Large intestine (tissue), 3 donors: ENCODE measurements around the gene ZNRF3. TPM values are rescaled to one million over a fixed set of nuclear protein-coding genes. Genes with fewer than 3 reads are reported as not detected.

ENCODE experiments used
- DNase-seq, 2 donors: peaks; one replicate each; pipeline versions ENCODE4 v3.0.0 to v3.0.0-alpha.2; 2013
- H3K27ac ChIP-seq: one replicate; pipeline ENCODE4 v1.5.1; 2013; ENCODE audit warnings: low read length
- H3K27me3 ChIP-seq: 2 replicates; pipeline ENCODE4 v1.6.1; 2013; ENCODE audit warnings: low read length; ENCODE audit not compliant: control insufficient read depth, insufficient read depth
- H3K36me3 ChIP-seq: 2 replicates; pipeline ENCODE4 v1.6.1; 2013; ENCODE audit warnings: low read length; ENCODE audit not compliant: control insufficient read depth, insufficient read depth
- H3K4me1 ChIP-seq: one replicate; pipeline ENCODE4 v1.6.1; 2013; ENCODE audit warnings: low read length; ENCODE audit not compliant: control insufficient read depth, insufficient read depth
- H3K4me3 ChIP-seq: one replicate; pipeline ENCODE4 v1.5.1; 2013; ENCODE audit warnings: low read length
- H3K9me3 ChIP-seq: one replicate; pipeline ENCODE4 v1.6.1; 2013; ENCODE audit warnings: mild to moderate bottlenecking, low read depth, low read length, moderate library complexity; ENCODE audit not compliant: control insufficient read depth
- WGBS: methylation state at CpG from one replicate; pipeline ENCODE4 v1.1.5; 2013; ENCODE audit warnings: low lambda C conversion rate; ENCODE audit not compliant: insufficient coverage; 5-methylcytosine and 5-hydroxymethylcytosine counted together
- polyA plus RNA-seq: library from polyadenylated mRNA; unstranded; fragments of 120-200 nt; gene quantifications from one replicate; pipeline ENCODE4 v1.2.1, GENCODE V29; 2013

ZNRF3 gene
- polyA plus RNA-seq, 1 donor, result 8.2 TPM

DNA sequence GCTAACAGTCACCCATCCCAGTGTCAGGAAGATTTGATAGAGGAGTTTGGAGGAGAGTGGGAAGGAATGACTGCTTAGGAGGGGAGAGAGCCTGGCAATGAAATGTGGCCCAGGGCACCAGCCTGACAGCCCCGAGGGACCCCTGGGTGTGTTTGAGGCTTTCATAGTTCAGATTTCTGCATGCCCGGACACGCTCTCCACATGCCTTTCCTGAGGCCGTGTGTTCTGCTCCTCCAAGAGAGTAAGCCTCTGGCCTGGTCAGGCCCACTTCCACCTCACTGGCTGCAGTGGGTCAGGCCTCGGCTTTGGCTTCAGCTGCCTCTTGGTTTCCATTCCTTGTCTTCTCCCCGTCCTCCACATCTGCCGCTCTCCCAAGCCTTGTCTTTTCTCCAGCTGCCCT, 99.8 kb downstream of the ZNRF3 start:
- H3K4me1 ChIP-seq, result peaks cover 5% of the 10 kb centered on the region

DNA sequence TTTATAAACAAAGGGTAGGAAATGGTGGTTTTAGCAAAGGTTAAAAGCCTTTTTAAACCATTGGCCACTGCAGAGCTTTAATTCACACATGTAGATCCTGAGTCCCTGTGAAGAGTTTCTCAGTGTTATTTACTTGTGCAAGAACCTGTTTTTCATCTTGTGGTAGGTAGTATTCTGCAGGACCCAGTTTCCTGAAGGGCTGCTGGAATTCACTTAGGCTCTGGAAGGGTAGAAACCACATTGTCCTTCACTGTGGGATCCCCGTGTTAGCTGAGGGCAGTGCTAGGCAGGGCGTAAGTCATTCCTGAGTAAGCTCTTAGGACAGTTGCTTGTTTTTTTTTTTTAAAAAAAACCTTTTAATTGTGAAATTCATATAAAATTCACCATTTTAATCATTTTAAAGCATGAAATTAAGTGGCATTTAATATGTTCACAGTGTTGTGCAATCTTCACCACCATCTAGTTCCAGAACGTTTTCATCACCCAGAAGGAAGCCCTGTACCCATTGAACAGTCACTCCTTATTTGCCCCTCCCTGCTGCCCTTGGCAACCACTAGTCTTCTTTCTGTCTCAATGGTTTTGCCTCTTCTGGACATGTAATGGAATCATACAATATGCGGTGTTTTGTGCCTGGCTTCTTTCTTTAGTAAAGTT, 100.5 kb downstream of the ZNRF3 start:
- Histone ChIP-seq H3K27ac (no peak overlapping the region), H3K27me3 (no peaks in the 10 kb centered on the region), H3K4me3 (no peak overlapping the region), H3K36me3 (peaks cover 13% of the 10 kb centered on the region), H3K4me1 (peaks cover 5% of the 10 kb centered on the region), H3K9me3 (no peaks in the 10 kb centered on the region)
- WGBS, result no CpG with 5 or more reads among the region's 4 CpGs
- DNase-seq, result no peak

More for the DNA sequence above, 99.8 kb downstream of the ZNRF3 start:
- Histone ChIP-seq H3K36me3 (peaks cover 7% of the 10 kb centered on the region), H3K27ac (no peak overlapping the region), H3K27me3 (no peaks in the 10 kb centered on the region), H3K9me3 (no peaks in the 10 kb centered on the region), H3K4me3 (no peak overlapping the region)
- WGBS, result 100% methylated on average over 3 of the region's 7 CpGs
- DNase-seq, result no peak

DNA sequence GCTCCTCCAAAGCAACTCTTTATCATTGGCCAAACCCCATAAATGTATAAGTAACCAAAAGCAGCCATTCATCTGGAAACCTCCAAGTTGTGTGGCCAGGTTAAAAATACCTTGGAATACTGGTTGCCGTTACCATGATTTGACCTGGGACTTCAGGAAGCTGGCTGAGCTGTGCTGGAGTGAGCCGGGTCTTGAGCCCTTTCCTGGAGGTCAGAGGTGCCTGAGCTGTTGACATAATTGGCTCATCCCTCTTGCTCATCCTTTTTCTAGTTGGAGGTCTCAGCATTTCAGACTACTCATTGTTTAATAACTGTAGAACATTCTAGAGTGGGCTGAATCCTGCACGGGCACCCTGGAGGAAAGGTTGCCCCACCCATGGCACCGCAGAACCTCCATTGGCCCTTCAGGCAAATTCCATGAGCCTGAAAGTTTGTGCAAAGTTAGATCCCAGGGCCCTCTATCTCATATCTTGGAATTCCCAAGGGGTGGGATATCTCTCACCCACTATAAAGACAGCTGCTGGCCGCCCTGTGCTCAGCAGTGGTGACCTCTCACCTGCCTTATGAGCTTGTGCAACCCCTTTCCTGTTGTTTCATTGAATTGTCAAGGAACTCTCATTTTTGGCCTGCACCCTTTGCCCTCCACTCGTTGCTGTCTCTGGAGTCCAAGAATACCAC, 101.2 kb downstream of the ZNRF3 start:
- DNase-seq, result no peak
- Histone ChIP-seq H3K4me3 (no peak overlapping the region), H3K4me1 (peaks cover under 1% of the 10 kb centered on the region), H3K9me3 (no peaks in the 10 kb centered on the region), H3K36me3 (peaks cover 17% of the 10 kb centered on the region), H3K27me3 (no peaks in the 10 kb centered on the region), H3K27ac (no peak overlapping the region)
- WGBS, result no CpG with 5 or more reads among the region's 6 CpGs

DNA sequence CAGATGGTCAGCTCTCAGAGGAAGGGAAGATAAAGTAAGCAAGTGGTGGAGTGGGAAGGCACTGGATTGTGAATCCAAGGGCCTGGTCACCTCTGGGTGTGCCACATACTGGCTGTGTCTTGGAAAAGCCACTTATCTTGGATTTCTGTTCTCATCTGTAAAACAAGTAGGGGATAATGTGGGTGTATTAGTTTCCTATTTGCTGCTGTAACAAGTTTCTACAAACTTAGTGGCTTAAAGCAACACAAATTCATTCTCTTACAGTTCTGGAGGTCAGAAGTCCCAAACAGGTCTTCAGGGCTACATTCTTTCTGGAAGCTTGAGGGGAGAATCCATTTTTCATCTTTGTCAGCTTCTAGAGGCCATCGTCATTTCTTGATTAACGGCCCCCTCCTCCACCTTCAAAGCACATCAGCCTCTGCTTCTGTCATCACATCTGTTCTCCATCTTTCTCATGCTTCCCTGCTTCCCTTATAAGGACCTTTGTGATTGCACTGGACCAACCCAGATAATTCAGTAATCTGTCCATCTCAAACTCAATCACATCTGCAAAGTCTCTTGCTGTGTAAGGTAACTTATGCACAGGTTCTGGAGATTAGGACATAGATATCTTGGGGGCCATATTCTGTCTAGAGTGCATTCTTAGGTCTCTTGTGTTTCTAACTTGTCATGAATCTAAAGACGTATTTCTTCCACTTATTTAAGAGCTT, 102.4 kb downstream of the ZNRF3 start:
- H3K4me1 ChIP-seq, result no peaks in the 10 kb centered on the region
- no peaks in the 10 kb centered on the region for H3K9me3 ChIP-seq
- peaks cover 17% of the 10 kb centered on the region for H3K36me3 ChIP-seq
- DNase-seq, result no peak
- H3K4me3 ChIP-seq, result no peak overlapping the region
- WGBS, result no CpG with 5 or more reads among the region's 3 CpGs
- H3K27me3 ChIP-seq, result no peaks in the 10 kb centered on the region
- H3K27ac ChIP-seq, result no peak overlapping the region

DNA sequence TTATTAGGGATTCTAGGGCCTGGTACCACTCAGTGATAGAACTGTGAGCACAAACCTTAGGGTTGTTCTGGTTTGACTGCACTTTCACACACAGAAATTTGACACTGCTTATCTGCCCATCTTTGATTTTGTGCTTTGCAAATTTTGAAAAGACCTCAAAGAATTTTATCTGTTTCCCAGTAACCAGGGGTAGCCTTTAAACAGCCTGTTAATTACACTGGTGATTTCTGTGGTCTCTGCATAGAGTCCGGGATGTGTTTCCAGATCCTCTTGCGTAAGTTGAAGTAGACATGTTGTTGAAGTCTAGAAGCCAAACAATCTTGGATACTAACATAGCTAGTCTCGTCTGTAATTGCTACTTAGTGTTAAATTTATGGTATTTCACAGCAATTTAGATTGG, 103.0 kb downstream of the ZNRF3 start:
- Histone ChIP-seq H3K36me3 (peaks cover 17% of the 10 kb centered on the region), H3K27me3 (no peaks in the 10 kb centered on the region), H3K9me3 (no peaks in the 10 kb centered on the region), H3K4me3 (no peak overlapping the region), H3K4me1 (no peaks in the 10 kb centered on the region), H3K27ac (no peak overlapping the region)
- 100% methylated on average over 1 of the region's 3 CpGs for WGBS
- DNase-seq, result no peak

DNA sequence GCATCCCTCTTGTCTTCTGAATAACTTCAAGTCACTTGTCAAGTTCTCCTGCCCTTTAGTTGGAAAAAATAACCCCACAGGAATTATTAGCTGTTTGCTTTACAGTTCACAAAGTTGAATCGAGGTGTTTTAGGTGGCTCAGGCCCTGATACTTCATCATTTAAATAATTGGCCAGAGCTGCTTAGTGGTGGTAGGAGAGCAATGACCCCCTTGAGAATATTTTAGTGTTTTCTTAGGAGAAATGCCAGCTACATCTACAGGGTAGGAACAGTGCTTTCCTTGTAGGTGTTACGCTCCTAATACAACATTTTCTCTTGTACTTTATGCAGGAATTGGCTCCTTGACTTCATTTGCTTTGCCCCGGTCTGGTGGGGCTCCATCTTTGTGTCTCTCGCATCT, 105.1 kb downstream of the ZNRF3 start:
- Histone ChIP-seq H3K27me3 (no peaks in the 10 kb centered on the region), H3K4me1 (no peaks in the 10 kb centered on the region), H3K9me3 (no peaks in the 10 kb centered on the region), H3K27ac (no peak overlapping the region), H3K36me3 (peaks cover 28% of the 10 kb centered on the region), H3K4me3 (no peak overlapping the region)
- no CpG with 5 or more reads among the region's 4 CpGs for WGBS
- no peak for DNase-seq

DNA sequence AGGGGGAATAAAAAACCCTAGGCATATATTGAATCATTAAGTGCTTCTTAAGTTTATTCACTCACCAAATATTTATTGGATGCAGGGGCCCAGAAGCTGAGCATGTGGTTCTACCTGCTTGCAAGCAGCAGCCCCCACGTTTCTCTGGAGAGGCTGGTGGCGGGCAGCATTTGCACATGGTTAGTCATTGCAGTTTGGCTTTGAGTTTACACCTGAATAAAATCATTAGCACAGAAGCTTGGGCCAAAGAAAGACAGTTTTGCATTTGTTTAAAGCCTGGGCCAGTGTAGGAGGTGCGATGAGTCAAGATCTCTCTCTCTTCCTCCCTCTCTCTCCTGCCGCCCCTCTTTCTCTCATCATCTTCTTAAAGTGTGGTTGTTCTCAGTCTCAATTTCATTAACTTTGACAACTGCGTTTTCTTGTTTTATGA, 105.7 kb downstream of the ZNRF3 start:
- 100% methylated on average over 2 of the region's 5 CpGs for WGBS
- Histone ChIP-seq H3K4me3 (no peak overlapping the region), H3K9me3 (no peaks in the 10 kb centered on the region), H3K36me3 (peaks cover 29% of the 10 kb centered on the region), H3K27me3 (no peaks in the 10 kb centered on the region), H3K4me1 (no peaks in the 10 kb centered on the region), H3K27ac (no peak overlapping the region)
- DNase-seq, result no peak

DNA sequence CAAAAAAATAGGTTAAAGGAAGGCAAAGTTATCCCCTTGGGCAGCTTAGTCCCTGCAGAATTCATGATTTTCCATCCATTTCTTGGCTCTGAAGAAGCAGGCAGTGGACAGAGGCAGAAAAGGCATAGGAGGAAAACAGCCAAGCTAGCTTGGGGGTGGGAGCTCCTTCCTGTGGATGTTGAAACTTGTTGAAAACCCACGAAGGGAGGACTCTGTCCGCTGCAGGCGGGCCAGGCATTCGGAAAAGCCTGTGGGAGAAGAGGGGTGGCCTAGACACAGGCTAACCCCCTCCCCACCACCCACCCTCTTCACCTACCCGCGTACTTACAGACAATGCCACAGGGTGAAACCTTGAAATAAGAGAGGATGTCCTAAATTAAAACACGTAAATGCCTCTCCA, 106.1 kb downstream of the ZNRF3 start:
- no peaks in the 10 kb centered on the region for H3K9me3 ChIP-seq
- no peak overlapping the region for H3K27ac ChIP-seq
- no peaks in the 10 kb centered on the region for H3K4me1 ChIP-seq
- H3K36me3 ChIP-seq, result peaks cover 29% of the 10 kb centered on the region
- no peak for DNase-seq
- no peak overlapping the region for H3K4me3 ChIP-seq
- no CpG with 5 or more reads among the region's 7 CpGs for WGBS
- no peaks in the 10 kb centered on the region for H3K27me3 ChIP-seq

DNA sequence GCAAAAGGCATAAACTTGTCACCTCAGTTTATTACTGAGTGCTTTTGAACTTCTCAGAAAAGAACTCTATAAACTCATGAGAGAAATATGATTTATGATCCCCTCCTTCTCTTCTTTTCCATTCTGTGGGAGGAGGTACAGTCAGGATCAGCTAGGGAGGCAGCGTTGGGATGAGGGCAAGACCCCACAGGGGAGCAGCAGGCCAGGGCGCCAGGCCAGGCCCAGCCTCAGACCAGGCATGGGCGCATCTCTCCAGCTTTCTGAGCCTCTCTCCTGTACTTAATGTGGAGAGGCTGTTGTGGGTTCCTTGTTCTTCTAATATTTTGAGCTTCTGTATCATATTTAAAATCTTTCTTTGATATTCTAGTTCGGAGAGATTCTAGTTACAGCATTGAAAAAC, 106.5 kb downstream of the ZNRF3 start:
- Histone ChIP-seq H3K9me3 (no peaks in the 10 kb centered on the region), H3K4me3 (no peak overlapping the region), H3K27me3 (no peaks in the 10 kb centered on the region), H3K36me3 (peaks cover 29% of the 10 kb centered on the region), H3K27ac (no peak overlapping the region), H3K4me1 (no peaks in the 10 kb centered on the region)
- WGBS, result 100% methylated on average over 1 of the region's 4 CpGs
- no peak for DNase-seq

DNA sequence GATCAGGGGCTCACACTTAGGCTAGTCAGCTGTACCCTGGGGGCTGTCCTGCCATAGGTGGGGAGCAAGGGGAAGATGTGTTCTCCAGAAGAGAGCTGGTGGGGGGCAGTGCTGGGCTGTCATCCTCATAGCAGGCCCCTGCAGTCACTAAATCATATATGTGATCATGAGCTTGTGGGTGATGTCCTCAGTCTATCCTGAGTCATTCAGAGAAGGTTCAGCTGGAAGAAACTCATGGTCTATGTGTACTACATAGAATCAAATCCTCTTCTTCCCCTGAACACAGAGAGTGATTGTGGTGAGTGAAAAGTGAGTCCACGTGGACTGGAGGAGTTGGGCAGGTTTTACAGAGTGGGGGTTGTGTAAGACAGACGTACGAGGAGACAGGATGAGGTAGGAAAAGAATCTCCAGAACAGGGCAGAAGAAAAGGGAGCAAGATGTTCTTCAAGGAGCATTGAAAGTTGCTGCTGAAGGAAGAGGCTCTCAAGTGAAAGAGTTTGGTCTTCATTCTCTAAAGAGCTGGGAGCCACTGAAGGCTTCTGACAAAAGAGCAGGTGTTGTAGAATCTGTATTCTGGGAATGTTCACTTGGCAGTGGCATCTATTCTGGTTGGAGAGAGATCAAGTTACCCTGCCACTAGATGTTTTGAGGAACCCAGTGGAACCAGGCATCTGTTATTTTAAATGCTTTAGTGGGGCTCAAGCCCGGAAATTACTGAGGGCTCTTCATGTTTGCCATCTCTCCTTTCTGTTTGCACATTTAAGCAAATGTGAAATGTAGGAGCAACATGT, 109.4 kb downstream of the ZNRF3 start:
- no peaks in the 10 kb centered on the region for H3K4me1 ChIP-seq
- no peaks in the 10 kb centered on the region for H3K9me3 ChIP-seq
- WGBS, result no CpG with 5 or more reads among the region's 4 CpGs
- no peak overlapping the region for H3K4me3 ChIP-seq
- peaks cover 26% of the 10 kb centered on the region for H3K36me3 ChIP-seq
- H3K27me3 ChIP-seq, result no peaks in the 10 kb centered on the region
- no peak for DNase-seq
- H3K27ac ChIP-seq, result no peak overlapping the region
